ENCODE measurements around the gene TMEM198. TPM values are rescaled to one million over a fixed set of nuclear protein-coding genes. Genes with fewer than 3 reads are reported as not detected.

TMEM198 gene
- total RNA-seq, 1 donor from 2014 or later = 1.5 TPM

DNA sequence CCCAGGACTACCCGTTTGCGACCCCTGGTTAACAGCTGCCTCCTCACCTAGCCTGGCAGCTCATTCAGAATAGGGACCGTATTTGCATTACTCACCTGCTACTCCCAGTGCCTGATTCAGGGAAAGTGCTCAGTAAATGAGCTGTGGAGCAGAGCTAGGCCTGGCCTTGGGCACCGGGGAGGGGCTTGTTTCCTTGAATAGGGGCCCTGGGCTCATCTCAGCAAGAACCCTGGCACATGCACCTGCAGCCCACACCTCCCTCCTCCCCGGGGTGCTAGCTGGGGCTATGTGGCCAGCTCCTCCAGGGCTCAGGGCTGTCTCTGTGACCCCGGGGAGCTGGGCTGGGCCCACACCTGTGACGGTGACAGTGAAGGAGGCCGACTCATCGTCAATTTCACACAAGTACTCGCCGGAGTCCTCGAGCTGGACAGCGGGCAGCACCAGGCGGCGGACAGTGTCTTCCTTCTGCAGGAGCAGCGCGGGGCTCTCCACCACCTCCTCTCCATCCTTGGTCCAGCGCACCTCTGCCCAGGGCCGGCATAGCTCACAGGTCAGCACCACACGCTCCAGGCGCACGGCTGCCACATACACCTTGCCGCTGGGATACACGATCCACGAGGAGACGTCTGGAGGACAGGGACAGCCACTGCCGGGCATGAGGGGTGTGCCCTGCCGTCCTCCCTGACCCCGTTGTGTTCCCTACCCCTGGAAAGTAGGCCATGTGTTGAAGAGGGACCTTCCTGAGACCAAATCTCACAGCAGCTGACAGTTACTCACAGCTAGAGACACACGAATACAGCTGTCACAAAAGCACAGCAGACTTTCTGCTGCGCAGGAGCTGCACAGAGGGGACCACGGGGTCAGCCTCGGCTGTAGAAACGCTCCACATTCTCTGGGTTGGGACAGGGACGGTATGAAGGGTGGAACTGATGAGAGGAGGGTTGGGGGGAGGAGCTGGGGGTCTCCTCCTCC lies 18.5 kb downstream of the TMEM198 start:
- DNase-seq (ENCODE audit: extremely low spot score in 2 of 2) = no peak
- no peak overlapping the region for H3K4me3 ChIP-seq
- no peak overlapping the region for H3K27ac ChIP-seq
- no peaks in the 10 kb centered on the region for H3K4me1 ChIP-seq
- peaks cover 0 to 11% of the 10 kb centered on the region in 2 donors for H3K36me3 ChIP-seq
- no peaks in the 10 kb centered on the region for H3K27me3 ChIP-seq
- intact Hi-C loops (cut with DNase I) = no loop called here
- no peaks in the 10 kb centered on the region for H3K9me3 ChIP-seq
- TF ChIP-seq POLR2A (IDR thresholded peaks at IDR 0.05) (no peak), POLR2AphosphoS5 (IDR thresholded peaks at IDR 0.05; ENCODE audit: insufficient read depth in 1 of 2, low read depth in 1 of 2) (no peak)
- TF ChIP-seq, protein P1, sequence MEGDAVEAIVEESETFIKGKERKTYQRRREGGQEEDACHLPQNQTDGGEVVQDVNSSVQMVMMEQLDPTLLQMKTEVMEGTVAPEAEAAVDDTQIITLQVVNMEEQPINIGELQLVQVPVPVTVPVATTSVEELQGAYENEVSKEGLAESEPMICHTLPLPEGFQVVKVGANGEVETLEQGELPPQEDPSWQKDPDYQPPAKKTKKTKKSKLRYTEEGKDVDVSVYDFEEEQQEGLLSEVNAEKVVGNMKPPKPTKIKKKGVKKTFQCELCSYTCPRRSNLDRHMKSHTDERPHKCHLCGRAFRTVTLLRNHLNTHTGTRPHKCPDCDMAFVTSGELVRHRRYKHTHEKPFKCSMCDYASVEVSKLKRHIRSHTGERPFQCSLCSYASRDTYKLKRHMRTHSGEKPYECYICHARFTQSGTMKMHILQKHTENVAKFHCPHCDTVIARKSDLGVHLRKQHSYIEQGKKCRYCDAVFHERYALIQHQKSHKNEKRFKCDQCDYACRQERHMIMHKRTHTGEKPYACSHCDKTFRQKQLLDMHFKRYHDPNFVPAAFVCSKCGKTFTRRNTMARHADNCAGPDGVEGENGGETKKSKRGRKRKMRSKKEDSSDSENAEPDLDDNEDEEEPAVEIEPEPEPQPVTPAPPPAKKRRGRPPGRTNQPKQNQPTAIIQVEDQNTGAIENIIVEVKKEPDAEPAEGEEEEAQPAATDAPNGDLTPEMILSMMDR (IDR thresholded peaks at IDR 0.05) = no peak

DNA sequence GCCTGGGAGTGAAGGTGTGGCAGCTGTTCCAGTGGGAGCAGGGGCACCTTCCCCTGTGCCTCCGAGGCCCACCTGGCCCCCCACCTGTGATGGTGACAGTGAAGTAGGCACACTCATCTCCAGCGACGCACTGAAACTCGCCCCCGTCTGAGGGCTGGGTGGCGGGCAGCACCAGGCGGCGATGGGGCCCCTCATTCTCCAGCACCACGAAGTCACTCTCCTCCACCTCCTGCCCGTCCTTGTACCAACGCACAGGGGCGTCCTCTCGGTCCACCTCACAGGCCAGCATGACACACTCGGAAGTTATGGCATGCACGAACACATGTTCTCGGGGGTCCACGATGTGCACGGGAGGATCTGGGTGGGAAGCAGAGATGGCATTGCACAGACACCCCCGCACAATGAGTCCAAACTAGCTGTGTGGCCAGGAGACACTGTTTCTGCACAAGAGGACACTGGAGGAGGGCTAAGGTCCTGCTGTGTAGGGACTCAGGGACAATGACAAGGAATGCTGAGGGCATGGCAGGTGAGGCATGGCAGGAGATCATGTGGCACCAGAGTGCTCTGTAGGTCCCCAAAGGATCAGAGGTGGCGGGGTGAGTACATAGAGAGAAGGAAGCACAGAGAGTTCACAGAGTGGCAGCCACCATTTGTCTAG lies 19.6 kb downstream of the TMEM198 start:
- Histone ChIP-seq H3K27me3 (no peaks in the 10 kb centered on the region), H3K4me3 (no peak overlapping the region), H3K4me1 (no peaks in the 10 kb centered on the region), H3K36me3 (peaks cover 0 to 11% of the 10 kb centered on the region in 2 donors), H3K9me3 (no peaks in the 10 kb centered on the region), H3K27ac (no peak overlapping the region)
- TF ChIP-seq POLR2AphosphoS5 (IDR thresholded peaks at IDR 0.05; ENCODE audit: insufficient read depth in 1 of 2, low read depth in 1 of 2) (no peak), POLR2A (IDR thresholded peaks at IDR 0.05) (no peak)
- TF ChIP-seq, protein P1 (IDR thresholded peaks at IDR 0.05) = no peak
- no peak for DNase-seq (ENCODE audit: extremely low spot score in 2 of 2)
- intact Hi-C loops (cut with DNase I) = no loop called here

DNA sequence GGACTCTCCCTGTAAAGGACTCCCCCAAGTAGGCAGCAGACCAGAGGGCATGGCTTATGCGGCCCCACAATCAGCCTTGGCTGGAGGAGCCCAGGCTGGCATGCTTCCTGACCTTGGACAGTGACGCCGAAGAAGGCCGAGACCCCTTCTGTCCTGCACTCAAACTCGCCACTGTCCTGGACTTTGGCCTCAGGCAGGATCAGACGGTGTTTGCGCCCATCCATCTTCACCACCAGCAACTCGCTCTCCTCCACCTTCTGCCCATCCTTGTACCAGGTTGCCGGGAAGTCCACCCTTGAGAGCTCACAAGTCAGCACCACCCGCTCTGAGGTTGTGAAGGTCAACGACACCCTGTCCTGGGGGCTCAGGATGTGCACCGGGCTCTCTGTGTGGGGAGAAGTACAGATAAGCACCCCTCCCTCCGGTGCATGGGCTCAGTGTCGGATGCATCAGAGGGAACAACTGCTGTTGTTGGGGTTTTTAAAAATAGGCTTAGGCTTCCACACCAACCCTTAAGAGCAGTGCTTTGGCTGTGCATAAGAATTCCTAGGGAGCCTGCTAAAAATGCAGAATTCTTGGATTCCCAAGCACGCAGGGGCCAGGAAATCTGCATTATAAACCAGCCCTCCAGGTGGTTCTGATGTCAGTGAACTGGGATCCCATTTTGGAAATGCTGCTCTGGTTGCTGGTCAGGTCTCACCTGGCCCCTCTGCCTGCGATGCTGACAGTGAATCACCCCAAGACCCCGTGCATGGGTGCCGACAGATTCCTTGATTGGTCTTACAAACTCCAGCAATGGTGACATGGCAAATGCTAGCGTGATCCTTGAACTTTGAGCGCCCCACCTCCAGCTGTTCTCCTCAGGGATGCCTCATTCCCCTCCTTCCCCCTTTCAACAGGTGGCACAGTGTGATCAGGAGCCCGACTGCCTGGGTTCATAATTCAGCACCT lies 21.6 kb downstream of the TMEM198 start:
- intact Hi-C loops (cut with DNase I) = no loop called here
- Histone ChIP-seq H3K36me3 (peaks cover 0 to 11% of the 10 kb centered on the region in 2 donors), H3K9me3 (no peaks in the 10 kb centered on the region), H3K4me1 (peaks cover 6% of the 10 kb centered on the region), H3K27ac (no peak overlapping the region), H3K4me3 (no peak overlapping the region), H3K27me3 (no peaks in the 10 kb centered on the region)
- no peak for DNase-seq (ENCODE audit: extremely low spot score in 2 of 2)
- no peak for TF ChIP-seq POLR2A (IDR thresholded peaks at IDR 0.05)
- TF ChIP-seq, protein P1 (IDR thresholded peaks at IDR 0.05) = no peak

DNA sequence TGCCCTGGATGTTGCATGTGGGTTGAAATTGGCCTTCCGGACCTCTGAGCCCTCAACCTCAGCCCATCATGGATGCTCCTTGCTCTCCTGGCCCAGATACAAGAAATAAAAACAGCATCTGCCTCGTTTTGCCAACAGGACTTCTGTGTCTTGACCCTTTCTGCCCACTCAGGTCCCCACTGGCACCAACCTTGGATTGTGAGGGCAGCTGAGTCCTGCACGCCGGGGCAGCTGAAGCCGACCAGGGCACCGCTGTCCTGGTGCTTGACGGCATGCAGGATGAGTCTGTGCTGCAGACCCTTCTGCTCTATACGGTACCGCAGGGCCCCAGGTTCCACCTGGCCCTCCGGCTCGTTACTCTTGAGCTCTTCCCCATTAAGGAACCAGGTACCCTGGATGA lies 22.8 kb downstream of the TMEM198 start:
- peaks cover 0 to 11% of the 10 kb centered on the region in 2 donors for H3K36me3 ChIP-seq

More for the DNA sequence above, 22.8 kb downstream of the TMEM198 start:
- Histone ChIP-seq H3K4me1 (peaks cover 11% of the 10 kb centered on the region), H3K9me3 (no peaks in the 10 kb centered on the region), H3K27ac (no peak overlapping the region), H3K4me3 (no peak overlapping the region), H3K27me3 (no peaks in the 10 kb centered on the region)
- TF ChIP-seq, protein P1 (IDR thresholded peaks at IDR 0.05) = no peak
- no peak for TF ChIP-seq POLR2A (IDR thresholded peaks at IDR 0.05)
- TF ChIP-seq POLR2AphosphoS5 (IDR thresholded peaks at IDR 0.05; ENCODE audit: insufficient read depth in 1 of 2, low read depth in 1 of 2) = no peak
- intact Hi-C loops (cut with DNase I) = no loop called here
- no peak for DNase-seq (ENCODE audit: extremely low spot score in 2 of 2)

Measured in vagina (tissue), 2 donors.